T-helper 9 cell (primary cell): ENCODE results near the gene CCDC146.
A peak's percentile ranks its signal among the peaks of the same experiment; 100 is the strongest.
"Not testable (repeated sequence)": the region's sequence is repeated elsewhere in the genome, so short reads cannot be mapped to it uniquely, and the experiment has no call there.

Experiments
- DNase-seq: peaks from one replicate; pipeline ENCODE4 v3.0.0-alpha.2; 2020

Gene CCDC146

GRCh38 chr7:77247206-77247850, 124.9 kb downstream of the CCDC146 start:
- peak; percentile 85 for DNase-seq

GRCh38 chr7:77248154-77248553, 125.7 kb downstream of the CCDC146 start:
- no peak for DNase-seq

- DNase-seq: no peak
Observed at GRCh38 chr7:77252506-77252905, 130.1 kb downstream of the CCDC146 start.

GRCh38 chr7:77253151-77253550, 130.7 kb downstream of the CCDC146 start:
- DNase-seq: no peak

- DNase-seq: no peak
Observed at GRCh38 chr7:77254429-77254828, 132.0 kb downstream of the CCDC146 start.

GRCh38 chr7:77254915-77255314, 132.5 kb downstream of the CCDC146 start:
- DNase-seq: no peak

GRCh38 chr7:77258014-77258413, 135.6 kb downstream of the CCDC146 start:
- no peak for DNase-seq

- DNase-seq: no peak
Observed at GRCh38 chr7:77258593-77258992, 136.2 kb downstream of the CCDC146 start.

- no peak for DNase-seq
Observed at GRCh38 chr7:77262316-77262715, 139.9 kb downstream of the CCDC146 start.

- no peak for DNase-seq
Observed at GRCh38 chr7:77265666-77266065, 143.3 kb downstream of the CCDC146 start.

GRCh38 chr7:77266291-77266794, 143.9 kb downstream of the CCDC146 start:
- no peak for DNase-seq

GRCh38 chr7:77269360-77270093, 147.1 kb downstream of the CCDC146 start:
- no peak for DNase-seq

GRCh38 chr7:77270094-77270480, 147.7 kb downstream of the CCDC146 start:
- no peak for DNase-seq

- DNase-seq: no peak
Observed at GRCh38 chr7:77271766-77272165, 149.4 kb downstream of the CCDC146 start.

GRCh38 chr7:77275663-77276062, 153.2 kb downstream of the CCDC146 start:
- DNase-seq: not testable (repeated sequence)

GRCh38 chr7:77276120-77276519, 153.7 kb downstream of the CCDC146 start:
- DNase-seq: no peak

GRCh38 chr7:77281780-77282478, 159.5 kb downstream of the CCDC146 start:
- DNase-seq: no peak

GRCh38 chr7:77282897-77283296, 160.5 kb downstream of the CCDC146 start:
- no peak for DNase-seq

GRCh38 chr7:77284005-77284404, 161.6 kb downstream of the CCDC146 start:
- no peak for DNase-seq

- no peak for DNase-seq
Observed at GRCh38 chr7:77284616-77285015, 162.2 kb downstream of the CCDC146 start.

- no peak for DNase-seq
Observed at GRCh38 chr7:77288676-77289320, 166.4 kb downstream of the CCDC146 start.

- DNase-seq: no peak
Observed at GRCh38 chr7:77289387-77289786, 167.0 kb downstream of the CCDC146 start.

GRCh38 chr7:77290425-77290824, 168.0 kb downstream of the CCDC146 start:
- no peak for DNase-seq
